Activated naive CD8-positive, alpha-beta T cell treated with anti-CD3 and anti-CD28 coated beads, Interleukin-2, amount 10 ng/mL, durations not matched to agents 7 days and 5 days (primary cell): Measurements from ENCODE around the gene WHRN. TPM values are rescaled to one million over a fixed set of nuclear protein-coding genes. Genes with fewer than 3 reads are reported as not detected.

Source experiments
- ATAC-seq: fragments of 150-1000 bp; cut with Tn5 transposase; one replicate; pipeline ENCODE4 v1.10.0; 2021; ENCODE audit warnings: low read depth, moderate library complexity
- POLR2A ChIA-PET: fragments of 350-600 bp; sonication (Branson Sonifier 250); formaldehyde crosslinking; loops from one replicate; lab custom pipeline; 2021; ENCODE audit warnings: antibody characterized with exemption; lab: Charles Lee
- DNase-seq: peaks from one replicate; pipeline ENCODE4 v3.0.0; 2021
- H3K27ac Mint-ChIP-seq: one replicate; pipeline ENCODE4 v1.8.0; 2022; ENCODE audit warnings: mild to moderate bottlenecking, mixed read lengths
- H3K27me3 Mint-ChIP-seq: one replicate; pipeline ENCODE4 v1.8.0; 2022; ENCODE audit warnings: mild to moderate bottlenecking, moderate library complexity, mixed read lengths
- H3K36me3 Mint-ChIP-seq: one replicate; pipeline ENCODE4 v1.8.0; 2021; ENCODE audit warnings: mild to moderate bottlenecking, mixed read lengths
- H3K4me1 Mint-ChIP-seq: one replicate; pipeline ENCODE4 v1.8.0; 2021; ENCODE audit warnings: mixed read lengths
- H3K4me3 Mint-ChIP-seq: one replicate; pipeline ENCODE4 v1.8.0; 2022; ENCODE audit warnings: mild to moderate bottlenecking, moderate library complexity, mixed read lengths
- H3K9me3 Mint-ChIP-seq: one replicate; pipeline ENCODE4 v1.8.0; 2021; ENCODE audit warnings: mixed read lengths
- total RNA-seq, 2 experiments: library from RNA; stranded (reverse); gene quantifications; one replicate each; pipeline ENCODE4 v1.2.3, GENCODE V29; 2021

The WHRN gene
- total RNA-seq, 2 experiments from 2014 or later = 10.5 TPM

DNA sequence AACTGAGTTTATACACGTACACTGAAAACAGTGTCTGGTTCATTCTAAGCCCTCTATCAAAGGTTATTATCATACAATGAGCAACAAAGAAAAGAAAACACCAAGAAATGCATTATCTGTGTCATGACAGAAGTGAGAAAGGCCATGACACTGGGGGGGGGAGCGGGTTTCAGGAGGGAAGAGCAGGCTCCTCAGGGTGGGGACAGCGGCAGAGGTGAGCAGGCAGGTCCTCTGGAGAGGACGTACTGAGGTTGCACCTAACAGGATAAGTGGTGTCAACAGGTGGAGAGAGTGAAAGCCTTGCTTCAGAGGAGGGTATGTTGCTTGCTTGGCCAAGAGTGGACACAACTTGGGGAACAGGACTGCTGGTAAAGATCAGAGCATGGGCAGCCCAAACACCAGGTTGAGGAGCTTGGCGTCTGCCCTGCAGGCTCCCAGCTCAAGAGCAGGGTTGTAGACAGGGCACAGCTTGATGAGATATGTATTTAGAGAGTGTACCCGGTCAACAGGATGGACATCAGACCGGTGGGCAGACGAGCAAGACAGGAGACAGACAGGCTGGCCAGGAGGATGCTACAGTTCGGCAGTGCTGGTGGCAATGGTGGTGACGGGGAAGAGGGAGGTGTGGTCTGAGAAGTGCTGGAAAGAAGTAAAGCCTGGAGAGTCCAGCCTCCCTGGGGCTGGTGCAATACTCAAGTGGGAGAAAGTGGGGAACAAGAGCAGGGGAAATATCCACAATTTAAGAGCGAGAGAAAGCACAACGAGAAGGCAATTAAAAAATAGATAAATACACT, 10.3 kb downstream of the WHRN start:
- H3K27ac Mint-ChIP-seq = no peak overlapping the region
- POLR2A ChIA-PET = no interaction called here
- H3K4me1 Mint-ChIP-seq = peaks cover 8% of the 10 kb centered on the region
- ATAC-seq (no peak), DNase-seq (no peak)
- H3K27me3 Mint-ChIP-seq = peaks cover 9% of the 10 kb centered on the region
- H3K36me3 Mint-ChIP-seq = no peaks in the 10 kb centered on the region
- no peak overlapping the region for H3K4me3 Mint-ChIP-seq
- H3K9me3 Mint-ChIP-seq = no peaks in the 10 kb centered on the region

DNA sequence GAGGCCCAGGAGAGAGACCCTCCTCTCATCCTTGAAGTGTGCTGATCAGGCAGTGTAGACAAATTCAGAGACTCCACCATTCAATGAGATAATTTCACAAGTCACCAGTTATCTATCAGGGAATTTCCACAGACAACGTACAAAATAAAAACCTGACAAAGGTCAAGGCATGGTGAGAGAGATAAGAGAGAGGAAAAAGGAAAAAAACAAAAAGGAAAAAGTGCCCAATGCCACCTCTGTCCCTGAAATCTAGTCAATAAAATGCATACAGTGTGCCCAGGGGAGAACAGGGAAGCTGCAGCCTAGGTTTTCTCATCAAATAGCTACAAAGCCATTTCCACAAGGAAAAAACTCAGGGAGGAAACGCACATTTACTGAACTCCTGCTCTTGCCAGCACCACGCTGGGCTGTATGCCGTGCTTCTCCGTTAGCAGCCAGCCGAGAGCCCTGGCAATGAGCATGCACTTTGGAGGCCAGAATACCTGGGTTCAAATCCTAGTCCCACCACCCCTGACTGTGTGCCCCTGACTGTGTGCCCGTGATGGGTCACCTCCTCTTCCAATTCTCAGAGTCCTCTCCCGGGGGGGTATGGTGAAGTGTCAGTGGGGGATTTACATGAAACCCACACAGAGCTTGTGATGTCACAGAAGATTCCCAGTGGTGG, 11.6 kb downstream of the WHRN start:
- Mint-ChIP-seq H3K27ac (no peak overlapping the region), H3K4me1 (peaks cover 8% of the 10 kb centered on the region), H3K27me3 (peaks cover 7% of the 10 kb centered on the region), H3K9me3 (no peaks in the 10 kb centered on the region), H3K36me3 (no peaks in the 10 kb centered on the region), H3K4me3 (no peak overlapping the region)
- no peak for ATAC-seq
- POLR2A ChIA-PET = no interaction called here
- DNase-seq = no peak

DNA sequence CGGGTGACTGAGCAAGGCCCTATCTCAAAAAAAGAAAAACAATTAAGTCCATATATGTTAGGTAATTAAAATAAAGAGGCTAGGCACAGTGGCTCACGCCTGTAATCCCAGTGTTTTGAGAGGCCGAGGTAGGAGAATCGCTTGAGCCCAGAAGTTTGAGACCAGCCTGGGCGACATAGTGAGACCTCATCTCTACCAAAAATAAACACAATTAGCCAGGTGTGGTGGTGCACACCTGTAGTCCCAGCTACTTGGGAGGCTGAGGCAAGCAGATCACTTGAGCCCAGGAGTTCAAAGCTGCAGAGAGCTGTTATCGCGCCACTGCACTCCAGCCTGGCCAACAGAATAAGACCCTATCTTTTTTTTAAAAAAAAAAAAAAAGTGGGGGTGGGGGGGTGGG, 12.3 kb downstream of the WHRN start:
- Mint-ChIP-seq H3K4me3 (no peak overlapping the region), H3K4me1 (peaks cover 8% of the 10 kb centered on the region)

DNA sequence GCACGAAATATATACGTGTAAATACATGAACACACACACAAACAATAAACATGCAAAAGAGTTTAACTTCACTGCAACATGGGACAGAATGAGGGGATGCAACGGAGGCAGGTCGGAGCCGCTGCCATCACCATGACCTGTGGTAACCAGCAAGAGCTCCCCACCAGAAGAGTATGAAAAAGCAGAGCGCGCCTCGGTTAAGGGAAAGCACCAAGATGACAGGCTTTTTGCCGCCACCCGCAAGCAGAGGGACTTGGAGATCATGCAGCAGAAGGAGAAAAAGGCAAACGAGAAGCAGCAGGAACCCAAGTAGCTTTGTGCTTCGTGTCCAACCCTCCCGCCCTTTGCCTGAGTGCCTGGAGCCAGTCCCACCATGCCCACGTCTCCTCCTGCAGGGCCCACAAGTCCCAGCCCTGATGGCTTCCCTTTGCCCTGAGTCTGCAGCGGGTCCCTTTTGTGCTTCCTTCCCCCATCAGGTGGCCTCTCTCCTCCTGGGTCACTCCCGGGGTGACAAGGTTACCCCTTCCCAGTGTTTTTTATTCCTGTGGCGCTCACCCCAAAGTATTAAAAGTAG, 13.8 kb downstream of the WHRN start:
- H3K27ac Mint-ChIP-seq = no peak overlapping the region
- H3K36me3 Mint-ChIP-seq = no peaks in the 10 kb centered on the region
- H3K4me1 Mint-ChIP-seq = peaks cover 5% of the 10 kb centered on the region
- no peak overlapping the region for H3K4me3 Mint-ChIP-seq
- ATAC-seq (no peak), DNase-seq (no peak)
- H3K9me3 Mint-ChIP-seq = no peaks in the 10 kb centered on the region
- H3K27me3 Mint-ChIP-seq = peaks cover 7% of the 10 kb centered on the region
- POLR2A ChIA-PET = no interaction called here

More for the DNA sequence above, 12.3 kb downstream of the WHRN start:
- H3K36me3 Mint-ChIP-seq = no peaks in the 10 kb centered on the region
- H3K27ac Mint-ChIP-seq = no peak overlapping the region
- POLR2A ChIA-PET = no interaction called here
- ATAC-seq (no peak), DNase-seq (no peak)
- peaks cover 7% of the 10 kb centered on the region for H3K27me3 Mint-ChIP-seq
- no peaks in the 10 kb centered on the region for H3K9me3 Mint-ChIP-seq

DNA sequence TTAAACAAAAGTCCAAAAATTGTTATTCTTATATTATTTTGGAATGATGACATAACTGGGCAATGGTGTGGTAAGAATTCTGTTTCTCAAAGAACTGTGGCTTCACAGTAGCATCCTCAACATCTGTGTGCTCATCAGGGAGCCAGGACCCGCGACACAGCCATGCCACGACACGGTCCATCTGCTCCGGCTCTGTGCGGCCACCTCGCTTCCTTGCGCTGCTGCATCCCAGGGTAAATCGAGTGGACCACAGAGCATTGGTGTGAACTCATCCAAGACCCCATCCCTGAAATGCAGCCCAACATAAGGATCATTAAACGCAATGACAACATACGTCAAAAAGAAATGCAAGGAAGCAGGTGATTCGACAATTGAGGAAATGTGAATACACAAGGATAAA, 15.3 kb downstream of the WHRN start:
- Mint-ChIP-seq H3K27ac (no peak overlapping the region), H3K4me3 (no peak overlapping the region), H3K27me3 (peaks cover 2% of the 10 kb centered on the region), H3K4me1 (peaks cover 12% of the 10 kb centered on the region), H3K36me3 (no peaks in the 10 kb centered on the region), H3K9me3 (no peaks in the 10 kb centered on the region)
- ATAC-seq (no peak), DNase-seq (no peak)
- POLR2A ChIA-PET = no interaction called here

DNA sequence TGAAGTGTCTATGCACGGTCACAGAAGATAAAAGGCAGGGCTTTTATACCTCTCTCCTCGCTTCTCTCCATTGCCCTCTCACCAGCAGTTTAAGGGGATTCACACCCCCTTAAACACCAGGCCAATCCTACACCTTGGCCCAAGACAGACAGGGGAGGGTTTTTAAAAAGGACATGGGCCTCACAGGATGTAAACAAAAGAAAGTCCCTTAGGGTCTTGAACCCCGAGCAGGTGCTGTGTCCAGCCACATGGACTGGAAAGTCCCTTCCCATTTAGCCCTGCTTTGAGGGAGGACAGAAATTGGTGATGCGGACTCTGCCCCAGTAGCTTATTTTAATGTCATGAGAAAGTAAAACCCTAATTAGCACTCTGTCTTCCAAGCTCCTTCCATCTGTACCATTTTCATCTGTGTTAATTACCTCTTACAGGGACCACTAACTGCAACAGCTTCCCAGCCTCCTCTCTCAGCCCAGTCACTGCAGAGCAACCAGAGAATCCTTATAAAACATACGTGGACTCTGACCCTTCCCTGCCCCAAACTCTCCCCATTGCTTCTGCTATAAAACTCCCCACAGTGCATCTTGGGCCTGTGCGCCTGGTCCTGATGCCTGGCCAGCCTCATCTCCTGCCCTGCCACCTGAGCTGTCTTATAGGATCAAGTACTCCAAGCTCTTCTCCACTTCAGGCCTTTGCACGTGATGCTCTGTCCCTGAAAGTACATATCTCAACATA, 16.7 kb downstream of the WHRN start:
- DNase-seq = no peak
- POLR2A ChIA-PET = interaction anchor here (1.6 kb wide), 1 partner anchor 165 kb away, joined by 6 read pairs; no protein-coding TSS in a partner anchor
- Mint-ChIP-seq H3K4me3 (no peak overlapping the region), H3K9me3 (no peaks in the 10 kb centered on the region), H3K27ac (no peak overlapping the region), H3K27me3 (peaks cover 2% of the 10 kb centered on the region), H3K36me3 (no peaks in the 10 kb centered on the region), H3K4me1 (peaks cover 20% of the 10 kb centered on the region)
- no peak for ATAC-seq

DNA sequence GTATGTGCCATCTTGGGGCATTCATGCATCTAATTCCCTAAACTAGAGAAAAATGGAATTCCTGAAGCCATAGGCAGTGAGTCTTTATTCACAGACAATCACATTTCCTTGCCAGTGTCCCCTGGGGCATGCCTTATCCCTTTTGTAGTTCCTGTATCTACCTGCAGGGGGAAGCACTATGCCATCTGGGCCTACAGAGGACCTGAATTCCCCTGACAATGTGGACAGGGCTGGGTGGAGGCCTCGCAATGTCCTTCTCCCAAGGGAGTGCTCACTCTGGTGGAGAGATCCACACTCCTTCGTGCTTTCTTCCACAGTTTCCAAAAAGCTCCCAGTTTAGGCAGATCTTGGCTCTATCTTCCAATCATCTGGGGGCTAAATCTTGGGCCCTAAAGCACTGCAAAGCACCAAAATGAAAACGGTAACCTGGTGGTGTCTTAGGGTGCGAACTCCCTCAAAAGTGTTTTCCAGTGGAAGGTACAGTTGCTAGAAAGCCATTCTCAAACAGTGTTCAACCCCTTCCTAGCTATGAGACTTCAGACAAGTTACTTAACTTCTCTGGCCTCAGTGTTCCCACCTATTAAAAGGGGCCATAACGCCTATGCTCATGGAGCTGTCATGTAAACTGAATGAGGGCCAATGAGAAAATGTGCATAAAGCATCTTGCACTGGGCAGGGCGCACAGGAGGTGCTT, 17.5 kb downstream of the WHRN start:
- Mint-ChIP-seq H3K4me1 (peaks cover 20% of the 10 kb centered on the region), H3K27ac (no peak overlapping the region), H3K4me3 (no peak overlapping the region), H3K9me3 (no peaks in the 10 kb centered on the region), H3K36me3 (no peaks in the 10 kb centered on the region), H3K27me3 (peaks cover 2% of the 10 kb centered on the region)
- ATAC-seq = peak; percentile 71
- POLR2A ChIA-PET = interaction anchor here (1.6 kb wide), 1 partner anchor 166 kb away, joined by 6 read pairs; no protein-coding TSS in a partner anchor
- DNase-seq = peak; percentile 47

DNA sequence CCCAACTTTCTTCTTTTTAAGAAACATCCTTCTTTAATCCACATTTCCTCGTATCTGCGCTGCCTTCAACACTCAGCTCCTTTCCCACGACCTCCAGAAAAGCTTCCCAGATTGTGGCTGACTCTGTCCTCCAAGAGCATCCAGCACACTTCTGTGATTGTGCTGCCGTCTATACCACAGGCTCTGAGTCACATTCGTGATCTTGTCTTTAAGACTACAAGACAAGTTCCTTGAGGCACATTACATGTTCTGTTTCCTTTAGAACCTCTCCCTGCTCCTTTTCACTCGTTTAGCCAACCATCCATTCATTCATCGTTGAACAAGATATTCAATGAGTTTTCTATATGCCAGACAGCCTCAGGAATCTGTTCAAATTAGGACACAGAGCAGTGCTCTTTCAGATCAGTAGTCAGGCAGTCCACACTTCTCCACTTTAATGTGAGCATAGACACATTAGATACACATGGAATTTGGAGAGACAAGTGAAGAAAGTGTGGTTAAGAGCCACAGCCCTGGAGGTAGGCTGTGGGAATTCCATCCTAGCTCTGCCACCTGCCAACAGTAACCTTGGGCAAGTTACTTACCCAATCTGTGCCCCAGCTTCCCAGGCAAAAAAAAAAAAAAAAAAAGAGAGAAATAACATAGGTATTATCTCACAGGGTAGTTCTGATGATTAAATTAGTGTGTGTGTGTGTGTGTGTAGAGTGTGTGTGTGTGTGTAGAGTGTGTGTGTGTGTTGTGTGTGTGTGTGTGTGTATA, 18.9 kb downstream of the WHRN start:
- peak overlapping the region; percentile 74 for H3K27ac Mint-ChIP-seq
- POLR2A ChIA-PET = interaction anchor here (0.6 to 1.6 kb wide), 3 partner anchors 80 to 167 kb away, joined by 3 to 6 read pairs (median 3); no protein-coding TSS in a partner anchor
- no peaks in the 10 kb centered on the region for H3K27me3 Mint-ChIP-seq
- no peaks in the 10 kb centered on the region for H3K9me3 Mint-ChIP-seq
- DNase-seq = no peak
- H3K36me3 Mint-ChIP-seq = no peaks in the 10 kb centered on the region
- ATAC-seq = no peak
- no peak overlapping the region for H3K4me3 Mint-ChIP-seq
- H3K4me1 Mint-ChIP-seq = peaks cover 22% of the 10 kb centered on the region

DNA sequence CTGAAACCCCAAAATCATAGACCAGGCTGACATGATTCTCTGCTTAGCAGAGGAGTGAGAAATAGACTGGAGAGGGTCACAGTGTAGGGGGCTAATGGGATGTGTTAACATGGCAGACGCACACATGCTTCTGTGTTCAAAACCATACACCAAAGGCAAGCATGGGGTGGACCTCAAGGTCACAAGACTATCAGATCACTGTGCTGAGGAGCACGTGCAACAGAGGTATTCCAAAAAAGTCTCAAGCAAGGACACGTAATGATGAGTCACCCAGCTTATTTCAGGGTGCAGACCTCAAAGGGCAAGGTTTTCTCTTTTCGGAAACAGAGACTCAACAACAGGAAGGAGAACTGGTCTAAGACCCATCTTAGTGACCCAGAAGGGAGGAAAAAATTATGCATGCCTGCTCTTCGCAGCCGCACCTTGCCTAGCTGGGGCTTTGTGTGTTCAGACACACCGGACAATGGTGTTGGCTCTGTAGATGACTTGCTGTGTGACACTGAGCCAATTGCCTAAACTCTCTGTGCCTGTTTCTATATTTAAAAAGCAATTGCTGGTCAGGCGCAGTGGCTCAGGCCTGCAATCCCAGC, 20.3 kb downstream of the WHRN start:
- ATAC-seq (peak; percentile 75), DNase-seq (no peak)
- Mint-ChIP-seq H3K9me3 (no peaks in the 10 kb centered on the region), H3K4me3 (peak overlapping the region; percentile 4), H3K27ac (peak overlapping the region; percentile 64), H3K4me1 (peaks cover 30% of the 10 kb centered on the region), H3K27me3 (no peaks in the 10 kb centered on the region), H3K36me3 (no peaks in the 10 kb centered on the region)
- POLR2A ChIA-PET = interaction anchor here (0.7 to 1.5 kb wide), 2 partner anchors 103 to 107 kb away, joined by 3 to 5 read pairs; partner anchors contain the start of gene ATP6V1G1

DNA sequence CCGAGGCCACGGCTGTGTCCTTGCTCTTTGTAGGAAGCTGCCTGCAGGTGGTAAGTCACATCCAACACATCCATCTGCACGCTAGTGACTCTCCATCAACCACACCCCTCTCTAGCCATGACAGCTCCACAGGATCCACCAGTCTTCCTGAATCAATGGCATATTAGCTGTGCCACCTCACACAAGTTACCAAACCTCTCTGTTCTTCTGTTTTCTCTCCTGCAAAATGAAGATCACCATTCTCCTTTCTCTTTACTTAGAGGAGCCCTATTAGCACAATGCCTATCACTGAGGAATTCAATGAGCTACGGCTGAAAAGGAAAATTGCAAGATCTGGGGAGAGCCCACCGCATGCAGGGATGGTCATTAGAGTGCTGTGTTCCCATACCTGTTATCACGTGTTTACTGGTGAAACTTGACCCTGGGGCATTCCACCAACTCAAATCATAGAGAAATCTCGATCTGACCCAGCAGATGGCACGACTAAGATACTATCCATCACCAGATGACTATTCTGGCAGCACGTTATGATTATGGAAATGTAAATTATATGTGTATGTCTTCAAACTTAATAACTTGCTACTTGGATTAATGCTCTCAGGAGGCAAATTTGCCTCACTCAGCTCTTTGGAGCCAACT, 20.9 kb downstream of the WHRN start:
- peaks cover 30% of the 10 kb centered on the region for H3K4me1 Mint-ChIP-seq

DNA sequence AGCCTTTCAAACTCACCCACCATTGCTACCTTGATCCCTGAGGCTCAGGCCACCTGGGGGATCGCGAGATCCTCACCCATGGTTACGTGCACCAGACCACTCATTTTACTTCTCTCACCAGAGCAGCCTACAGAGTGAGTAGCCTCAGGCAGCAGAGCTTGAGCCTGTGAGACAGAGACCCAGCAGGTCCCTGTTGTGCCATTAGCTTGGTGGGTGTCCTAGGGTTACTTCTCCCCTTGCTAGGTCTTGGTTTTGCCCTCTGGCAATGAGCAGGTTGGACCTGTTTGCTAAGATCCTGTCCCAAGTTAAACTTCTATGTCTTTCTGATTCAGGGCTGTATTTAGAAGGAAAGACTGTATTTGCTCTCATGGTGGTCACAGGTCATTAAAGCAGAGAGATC, 21.8 kb downstream of the WHRN start:
- Mint-ChIP-seq H3K9me3 (no peaks in the 10 kb centered on the region), H3K4me3 (no peak overlapping the region), H3K27ac (no peak overlapping the region), H3K36me3 (no peaks in the 10 kb centered on the region), H3K27me3 (no peaks in the 10 kb centered on the region), H3K4me1 (peaks cover 30% of the 10 kb centered on the region)
- ATAC-seq (no peak), DNase-seq (no peak)
- POLR2A ChIA-PET = no interaction called here

More for the DNA sequence above, 20.9 kb downstream of the WHRN start:
- Mint-ChIP-seq H3K27me3 (no peaks in the 10 kb centered on the region), H3K4me3 (no peak overlapping the region), H3K9me3 (no peaks in the 10 kb centered on the region), H3K27ac (peak overlapping the region; percentile 64), H3K36me3 (no peaks in the 10 kb centered on the region)
- DNase-seq = no peak
- no peak for ATAC-seq
- POLR2A ChIA-PET = interaction anchor here (0.7 to 1.5 kb wide), 2 partner anchors 103 to 108 kb away, joined by 3 to 5 read pairs; partner anchors contain the start of gene ATP6V1G1
